ENCODE data around the gene TBATA.

GRCh38 chr10:70771311-70772194 is 13.6 kb downstream of the TBATA start:
- TF ChIP-seq CTCF (IDR thresholded peaks at IDR 0.05) (no peak), POLR2A (IDR thresholded peaks at IDR 0.05) (no peak)

Data from uterus (tissue), 2 donors.